Measurements from ENCODE around the gene PPP4R2.

The PPP4R2 gene

GRCh38 chr3:73114711-73115110, 118.1 kb downstream of the PPP4R2 start:
- DNase-seq (ENCODE audit: low spot score): no peak

DNA sequence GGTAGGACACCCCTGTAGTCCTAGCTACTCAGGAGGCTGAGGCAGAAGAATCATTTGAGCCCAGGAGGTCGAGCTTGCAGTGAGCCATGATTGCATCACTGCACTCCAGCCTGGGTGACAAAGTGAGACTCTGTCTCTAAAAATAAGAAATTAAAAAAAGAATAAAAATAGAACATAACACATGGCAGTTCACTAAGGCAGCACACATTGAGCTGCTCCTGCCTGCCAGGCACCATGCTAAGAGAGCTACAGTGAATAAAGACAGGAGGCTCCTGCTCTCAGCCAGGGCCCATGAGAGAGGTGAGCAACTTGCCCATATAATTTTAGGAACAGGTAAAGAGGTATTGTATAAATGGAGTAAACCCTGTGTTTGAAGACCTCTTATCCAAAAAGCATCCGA, 119.2 kb downstream of the PPP4R2 start:
- DNase-seq (ENCODE audit: low spot score): no peak

Data from SW480 (cell line).